Liver (tissue), 9 donors: ENCODE measurements around the gene KIAA0513. TPM values are rescaled to one million over a fixed set of nuclear protein-coding genes. Genes with fewer than 3 reads are reported as not detected.
A peak's percentile ranks its signal among the peaks of the same experiment; 100 is the strongest.

Experiments used
- DNase-seq: peaks from one replicate; pipeline ENCODE4 v3.0.0-alpha.2; 2017; ENCODE audit warnings: low spot score
- H3K27ac ChIP-seq, 2 donors: one replicate each; pipeline ENCODE4 v1.7.0; 2013; ENCODE audit warnings: inconsistent platforms in 2 of 2, low read length in 2 of 2, control low read depth in 1 of 2, low read depth in 1 of 2, mild to moderate bottlenecking in 1 of 2
- H3K27me3 ChIP-seq, 4 donors: one replicate each; pipeline versions ENCODE4 v1.6.1 to v1.7.0; 2013; ENCODE audit warnings: low read length in 3 of 4, inconsistent platforms in 1 of 4, mild to moderate bottlenecking in 1 of 4, moderate library complexity in 1 of 4; ENCODE audit not compliant: control insufficient read depth in 4 of 4, insufficient read depth in 4 of 4
- H3K36me3 ChIP-seq, 4 donors: one replicate each; pipeline versions ENCODE4 v1.6.1 to v1.7.0; 2013; ENCODE audit warnings: low read length in 3 of 4, mild to moderate bottlenecking in 3 of 4, low read depth in 1 of 4, moderate library complexity in 1 of 4; ENCODE audit not compliant: control insufficient read depth in 4 of 4, insufficient read depth in 3 of 4
- H3K4me1 ChIP-seq, 4 donors: one replicate each; pipeline versions ENCODE4 v1.6.1 to v1.7.0; 2013; ENCODE audit warnings: low read length in 3 of 4, mild to moderate bottlenecking in 3 of 4, moderate library complexity in 1 of 4; ENCODE audit not compliant: control insufficient read depth in 4 of 4, insufficient read depth in 4 of 4
- H3K4me3 ChIP-seq, 3 donors: one replicate each; pipeline versions ENCODE4 v1.6.1 to v1.7.0; 2013; ENCODE audit warnings: low read length in 3 of 3, control low read depth in 1 of 3, low read depth in 1 of 3, mild to moderate bottlenecking in 1 of 3
- H3K9ac ChIP-seq, 2 donors: one replicate each; pipeline ENCODE4 v1.7.0; 2013; ENCODE audit warnings: low read length in 2 of 2, mild to moderate bottlenecking in 2 of 2, moderate library complexity in 2 of 2, control low read depth in 1 of 2, low read depth in 1 of 2
- H3K9me3 ChIP-seq, 4 donors: one replicate each; pipeline versions ENCODE4 v1.6.1 to v1.7.0; 2013; ENCODE audit warnings: low read length in 3 of 4; ENCODE audit not compliant: control insufficient read depth in 4 of 4
- ATF3 ChIP-seq: IDR thresholded peaks from 2 replicates; pipeline ENCODE4 v1.6.1; 2016; ENCODE audit warnings: antibody characterized with exemption
- CTCF ChIP-seq: fragments of 150-350 bp; IDR thresholded peaks from 2 replicates; pipeline ENCODE4 v1.5.1; 2017; ENCODE audit warnings: improper control_type of control experiment, low read depth, low read length; ENCODE audit not compliant: missing input control
- FOXA2 ChIP-seq: IDR thresholded peaks from 2 replicates; pipeline ENCODE4 v1.6.1; 2016; ENCODE audit warnings: antibody characterized with exemption
- GABPA ChIP-seq, 2 donors: IDR thresholded peaks in 1 of 2; conservative IDR thresholded peaks in 1 of 2; 2 replicates each; pipeline ENCODE4 v1.6.1; 2016; ENCODE audit warnings: antibody characterized with exemption in 2 of 2, mild to moderate bottlenecking in 1 of 2, moderate library complexity in 1 of 2
- HNF4A ChIP-seq, 2 donors: conservative IDR thresholded peaks; 2 replicates each; pipeline ENCODE4 v1.6.1; 2016; ENCODE audit warnings: antibody characterized with exemption in 2 of 2, mild to moderate bottlenecking in 2 of 2
- HNF4G ChIP-seq: IDR thresholded peaks from 2 replicates; pipeline ENCODE4 v1.6.1; 2016; ENCODE audit warnings: antibody characterized with exemption
- MAX ChIP-seq: IDR thresholded peaks from 2 replicates; pipeline ENCODE4 v1.6.1; 2016; ENCODE audit warnings: antibody characterized with exemption
- NR2F2 ChIP-seq: IDR thresholded peaks from 2 replicates; pipeline ENCODE4 v1.6.1; 2016; ENCODE audit warnings: antibody characterized with exemption
- RAD21 ChIP-seq, 2 donors: IDR thresholded peaks; 2 replicates each; pipeline ENCODE4 v1.6.1; 2016; ENCODE audit warnings: antibody characterized with exemption in 2 of 2, mild to moderate bottlenecking in 2 of 2
- REST ChIP-seq: IDR thresholded peaks from 2 replicates; pipeline ENCODE4 v1.6.1; 2016; ENCODE audit warnings: antibody characterized with exemption, mild to moderate bottlenecking
- RXRA ChIP-seq, 2 donors: IDR thresholded peaks; 2 replicates each; pipeline ENCODE4 v1.6.1; 2017 to 2018; ENCODE audit warnings: antibody characterized with exemption in 2 of 2, mild to moderate bottlenecking in 1 of 2
- SP1 ChIP-seq: IDR thresholded peaks from 2 replicates; pipeline ENCODE4 v1.6.1; 2018; ENCODE audit warnings: antibody characterized with exemption, mild to moderate bottlenecking
- TAF1 ChIP-seq: conservative IDR thresholded peaks from 2 replicates; pipeline ENCODE4 v1.6.1; 2016; ENCODE audit warnings: antibody characterized with exemption, mild to moderate bottlenecking
- YY1 ChIP-seq: IDR thresholded peaks from 2 replicates; pipeline ENCODE4 v1.6.1; 2016; ENCODE audit warnings: antibody characterized with exemption, mild to moderate bottlenecking
- ZBTB33 ChIP-seq: IDR thresholded peaks from 2 replicates; pipeline ENCODE4 v1.6.1; 2016; ENCODE audit warnings: antibody characterized with exemption
- WGBS: extraction: QIAGEN DNeasy Blood & Tissue Kit; methylation state at CpG from one replicate; pipeline ENCODE4 v1.1.7; 2013; 5-methylcytosine and 5-hydroxymethylcytosine counted together
- polyA plus RNA-seq, 2 donors: library from polyadenylated mRNA; stranded (reverse) in 1 of 2; unstranded in 1 of 2; fragments of 200-250 nt in 1 of 2; fragments of >200 nt in 1 of 2; fragmentation: Nextera tagmentation in 1 of 2; extraction: Ambion mirVana in 1 of 2; gene quantifications; one replicate each; pipeline versions ENCODE4 v1.2.1 to v1.2.3, GENCODE V29; 2013 to 2015
- total RNA-seq, 2 donors: library from RNA; depleted of rRNA; stranded (reverse); fragments of >200 nt; gene quantifications; one replicate each; pipeline ENCODE4 v1.2.3, GENCODE V29; 2014
- donor health status: healthy.
- donor health status: healthy.
- donor health status: healthy.
- donor health status: healthy.
- donor health status: healthy.

Gene KIAA0513
- total and polyA plus RNA-seq, 4 donors = 1.5 to 5.9 (median 2.9) TPM

GRCh38 chr16:85137323-85138072 lies 109.9 kb downstream of the KIAA0513 start (continued):
- TF ChIP-seq REST (no peak), NR2F2 (peak; percentile 74)

GRCh38 chr16:85138073-85138824 lies 110.7 kb downstream of the KIAA0513 start:
- peaks cover 0 to 5% (median 0%) of the 10 kb centered on the region in 4 donors for H3K9me3 ChIP-seq
- H3K4me3 ChIP-seq = no peak overlapping the region
- no peak for TF ChIP-seq HNF4G
- TF ChIP-seq RAD21 (IDR thresholded peaks at IDR 0.05) = no peak
- no peak for TF ChIP-seq NR2F2
- no peak for TF ChIP-seq REST
- no peak for TF ChIP-seq MAX
- TF ChIP-seq ATF3 = no peak
- TF ChIP-seq TAF1 = no peak
- TF ChIP-seq GABPA (IDR thresholded peaks at IDR 0.05 in 1 of 2, conservative IDR thresholded peaks at IDR 0.05 in 1 of 2) = no peak
- no peak for TF ChIP-seq HNF4A (conservative IDR thresholded peaks at IDR 0.05)
- TF ChIP-seq SP1 = no peak
- no peak for TF ChIP-seq YY1
- no peak for TF ChIP-seq CTCF
- no peak for TF ChIP-seq ZBTB33
- TF ChIP-seq FOXA2 = no peak
- no peak for TF ChIP-seq RXRA (IDR thresholded peaks at IDR 0.05)
- H3K9ac ChIP-seq = no peak overlapping the region
- no peaks in the 10 kb centered on the region for H3K36me3 ChIP-seq
- peak overlapping the region in 1 of 2 donors; percentile 27 for H3K27ac ChIP-seq
- peaks cover 0 to 20% (median 10%) of the 10 kb centered on the region in 4 donors for H3K4me1 ChIP-seq
- no peaks in the 10 kb centered on the region for H3K27me3 ChIP-seq
- DNase-seq = no peak
- WGBS = 83% methylated on average over 12 of the region's 12 CpGs
